NCI-H1436 treated with DMSO at 0.1 percent for 48 hours (cell line): ENCODE data around the gene SH3RF3.

Experiments used
- DNase-seq: peaks from one replicate; lab custom pipeline; 2025; lab: John Stamatoyannopoulos, UW

The SH3RF3 gene

GRCh38 chr2:109476641-109477441 is 347.8 kb downstream of the SH3RF3 start:
- DNase-seq, result no peak

- no peak for DNase-seq
Observed at GRCh38 chr2:109478906-109479493, 350.0 kb downstream of the SH3RF3 start.

GRCh38 chr2:109479804-109480203 is 350.8 kb downstream of the SH3RF3 start:
- DNase-seq, result no peak

GRCh38 chr2:109480486-109481195 is 351.6 kb downstream of the SH3RF3 start:
- DNase-seq, result no peak

GRCh38 chr2:109481196-109481555 is 352.2 kb downstream of the SH3RF3 start:
- no peak for DNase-seq

- DNase-seq, result no peak
Observed at GRCh38 chr2:109481599-109481998, 352.6 kb downstream of the SH3RF3 start.

- no peak for DNase-seq
Observed at GRCh38 chr2:109482361-109482861, 353.4 kb downstream of the SH3RF3 start.

GRCh38 chr2:109486711-109487535 is 357.9 kb downstream of the SH3RF3 start:
- no peak for DNase-seq

GRCh38 chr2:109487536-109487869 is 358.5 kb downstream of the SH3RF3 start:
- no peak for DNase-seq

GRCh38 chr2:109487871-109488655 is 359.1 kb downstream of the SH3RF3 start:
- DNase-seq, result no peak

- DNase-seq, result no peak
Observed at GRCh38 chr2:109489296-109489695, 360.3 kb downstream of the SH3RF3 start.

- DNase-seq, result no peak
Observed at GRCh38 chr2:109493176-109493935, 364.4 kb downstream of the SH3RF3 start.

GRCh38 chr2:109494351-109494750 is 365.3 kb downstream of the SH3RF3 start:
- no peak for DNase-seq

- no peak for DNase-seq
Observed at GRCh38 chr2:109497463-109497862, 368.5 kb downstream of the SH3RF3 start.

GRCh38 chr2:109497911-109498870 is 369.2 kb downstream of the SH3RF3 start:
- DNase-seq, result no peak

GRCh38 chr2:109498906-109499305 is 369.9 kb downstream of the SH3RF3 start:
- no peak for DNase-seq

GRCh38 chr2:109499566-109499965 is 370.6 kb downstream of the SH3RF3 start:
- DNase-seq, result no peak

GRCh38 chr2:109500910-109501309 is 371.9 kb downstream of the SH3RF3 start:
- DNase-seq, result no peak

GRCh38 chr2:109501461-109501860 is 372.5 kb downstream of the SH3RF3 start:
- DNase-seq, result no peak
